COR-L47 (cell line): ENCODE measurements around the gene CSTF1.

Experiments
- DNase-seq: peaks from one replicate; lab custom pipeline; 2025; lab: John Stamatoyannopoulos, UW

CSTF1 gene

GRCh38 chr20:56392132-56392880, at the start of gene CSTF1, which contains the start of gene AURKA:
CSTF1 (plus strand) TSS chr20:56392645; CDS start chr20:56395553, 2,908 bp downstream.
AURKA (minus strand) TSS chr20:56392215; CDS start chr20:56388197, 4,018 bp downstream.
- DNase-seq, result peak; percentile 97

DNA sequence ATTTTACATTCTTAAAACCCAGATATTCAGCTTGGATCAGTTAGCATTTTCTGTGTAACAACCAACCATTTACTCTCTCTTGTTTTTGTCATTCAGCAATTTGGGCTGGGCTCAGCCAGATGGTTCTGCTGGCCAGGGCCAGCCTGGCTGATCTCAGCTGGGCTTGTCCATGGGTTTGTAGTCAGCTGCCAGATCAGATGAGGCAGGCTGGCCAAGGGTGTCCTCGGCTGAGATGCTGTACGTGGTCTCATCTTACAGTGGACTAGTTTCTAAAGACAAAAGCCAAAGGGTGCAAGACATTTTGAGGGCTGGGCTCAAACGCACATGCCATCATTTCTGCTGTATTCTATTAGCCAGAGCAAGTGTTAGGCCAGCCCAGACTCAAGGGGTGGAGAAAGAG, 49.7 kb upstream of the CSTF1 start:
- DNase-seq, result no peak

DNA sequence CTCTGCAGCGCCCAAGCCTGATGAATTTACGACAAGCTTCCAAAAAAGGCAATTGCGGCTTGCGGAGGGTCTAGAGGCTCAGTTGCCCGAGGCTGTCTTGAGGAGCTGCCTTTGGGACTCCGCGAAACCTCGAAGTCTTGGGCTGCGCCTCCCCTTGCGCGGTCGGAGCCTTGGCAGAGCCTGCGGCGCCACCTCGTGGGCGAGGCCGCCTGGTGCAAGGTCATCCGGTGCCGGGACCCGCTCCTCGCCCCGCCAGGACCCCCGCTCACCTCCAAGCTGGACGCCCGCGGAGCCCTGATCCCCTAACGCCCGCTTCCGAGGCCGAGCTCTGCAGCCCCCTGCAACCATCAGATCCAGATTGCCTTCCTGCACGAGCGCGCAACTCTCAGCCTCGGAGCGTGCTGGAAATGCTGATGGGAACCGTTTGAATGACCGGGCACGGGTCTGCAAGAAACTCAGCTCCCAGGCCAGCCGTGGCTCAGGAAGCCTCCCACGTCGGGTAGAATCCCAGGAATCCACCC, 48.5 kb upstream of the CSTF1 start:
- DNase-seq, result no peak

DNA sequence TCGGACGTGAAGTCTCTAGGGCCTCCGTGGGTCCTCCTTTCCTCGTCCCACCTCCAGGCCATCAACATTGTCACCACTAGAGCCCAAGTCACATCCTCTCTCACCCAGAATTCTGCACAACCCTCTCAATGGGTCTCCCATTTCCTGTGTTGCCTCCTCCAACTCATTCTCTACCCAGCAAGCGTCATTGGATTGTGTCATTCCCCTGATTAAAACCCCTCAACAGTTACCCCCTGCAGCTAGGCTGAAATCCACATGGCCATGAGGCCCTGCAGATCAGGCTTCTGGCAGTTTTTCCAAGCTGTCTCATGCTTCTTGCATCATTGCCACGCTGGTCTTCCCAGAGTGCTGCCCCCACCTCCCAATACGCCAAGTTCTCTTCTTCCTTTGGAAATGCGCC, 46.5 kb upstream of the CSTF1 start:
- no peak for DNase-seq

DNA sequence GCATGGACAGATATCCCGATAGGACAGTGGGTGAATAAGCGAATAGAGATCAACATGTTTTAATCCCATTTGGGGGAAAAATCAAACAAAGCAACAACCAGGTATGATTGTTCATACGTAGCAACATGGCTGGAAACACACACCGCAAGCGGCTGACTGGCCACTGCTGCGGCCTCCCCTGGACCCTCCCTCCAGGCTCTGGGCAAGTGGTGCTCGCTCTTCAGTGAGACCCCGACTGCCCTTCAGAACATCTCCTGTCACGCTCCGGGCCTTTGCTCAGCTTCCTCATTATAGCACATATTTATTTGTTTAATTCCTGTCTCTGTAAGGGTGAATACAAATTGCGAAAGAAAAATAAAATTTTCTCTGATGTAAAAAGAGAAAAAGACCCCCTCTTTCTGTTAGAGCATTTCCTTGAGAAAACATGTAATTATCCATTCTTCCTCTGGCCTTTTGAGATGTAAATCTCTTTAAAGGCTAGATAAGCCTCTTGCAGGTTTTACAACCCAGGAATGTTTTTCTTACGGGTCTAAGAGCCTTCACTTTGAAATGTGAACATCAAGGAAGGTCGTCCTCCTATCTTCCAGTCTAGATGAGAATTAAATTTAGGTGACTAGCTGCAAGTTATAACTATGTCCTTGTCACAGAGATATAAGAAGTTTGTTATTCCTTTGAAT, 44.7 kb upstream of the CSTF1 start:
- DNase-seq, result no peak

DNA sequence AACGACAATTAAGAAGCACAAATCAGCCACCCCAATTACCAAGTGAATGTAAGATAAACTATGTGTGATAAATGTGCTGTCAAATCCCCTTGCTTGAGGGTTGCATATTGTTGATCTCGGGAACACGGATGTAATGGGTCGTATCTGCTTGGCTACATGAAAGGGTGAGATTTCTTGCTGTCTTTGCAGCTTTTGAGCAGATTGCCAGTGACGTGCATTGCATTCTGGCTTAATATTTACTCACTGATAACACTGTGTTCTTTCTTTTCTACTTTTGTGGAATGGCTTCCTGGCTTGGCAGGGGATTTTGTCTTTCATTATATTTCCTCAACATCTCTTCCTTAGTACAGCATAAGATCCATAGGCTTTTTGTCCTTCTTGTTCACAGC, 44.1 kb upstream of the CSTF1 start:
- no peak for DNase-seq

DNA sequence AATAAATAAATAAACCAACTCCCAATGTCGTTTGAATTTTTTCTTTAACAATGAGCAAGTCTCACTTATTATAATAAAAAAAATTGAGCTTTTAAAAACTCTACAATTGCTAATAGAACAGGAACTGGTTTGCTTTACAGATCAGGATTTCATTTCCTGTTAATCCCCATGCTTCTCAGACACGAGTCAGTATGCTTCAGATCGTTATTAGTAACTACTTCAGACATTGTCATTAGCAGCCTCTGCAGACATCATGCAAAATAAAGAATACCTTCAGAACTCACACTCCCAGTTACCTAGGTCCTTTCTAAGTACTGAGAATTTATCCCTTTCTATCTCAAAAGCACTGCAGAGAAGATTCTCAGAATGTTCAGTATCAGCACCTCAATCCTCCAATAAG, 43.7 kb upstream of the CSTF1 start:
- no peak for DNase-seq

DNA sequence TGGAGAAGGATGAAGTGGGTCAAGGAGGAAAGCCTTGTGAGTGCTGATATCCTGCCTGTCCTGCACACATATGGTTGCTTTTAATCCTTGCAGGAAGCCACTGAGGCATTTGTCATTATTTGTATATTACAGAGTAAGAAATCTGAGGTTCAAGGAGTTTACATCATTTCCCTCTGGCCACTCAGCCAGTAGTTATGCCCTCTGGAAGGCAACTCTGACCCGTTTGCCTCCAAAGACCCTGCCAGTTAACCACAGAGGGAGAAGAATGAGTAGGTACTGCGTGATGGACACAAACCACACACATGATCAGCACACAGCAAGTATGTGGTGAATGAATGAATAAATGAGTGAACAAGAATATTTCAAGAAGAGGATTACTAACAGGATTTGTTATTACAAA, 41.6 kb upstream of the CSTF1 start:
- no peak for DNase-seq

- DNase-seq, result no peak
These were observed 39.9 kb upstream of the CSTF1 start for GRCh38 chr20:56352345-56353055.

DNA sequence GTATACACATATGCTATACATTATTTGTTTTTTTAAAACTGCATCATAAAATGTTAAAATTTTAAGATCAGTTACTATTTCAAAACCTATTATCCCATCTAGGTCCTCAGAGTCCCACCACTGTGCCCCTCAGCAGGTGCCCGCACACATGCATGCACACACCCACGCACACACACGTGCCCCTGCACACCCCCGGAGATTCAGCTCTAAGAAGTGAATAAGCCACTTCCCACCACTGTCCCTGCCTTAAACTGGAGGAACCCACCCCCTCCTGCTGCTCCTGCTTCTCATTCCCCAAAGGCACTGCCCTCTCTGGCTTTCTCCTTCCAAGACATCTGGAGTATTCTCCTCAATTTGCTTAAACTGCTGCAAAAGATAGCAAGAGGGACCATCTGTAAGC, 39.1 kb upstream of the CSTF1 start:
- no peak for DNase-seq

DNA sequence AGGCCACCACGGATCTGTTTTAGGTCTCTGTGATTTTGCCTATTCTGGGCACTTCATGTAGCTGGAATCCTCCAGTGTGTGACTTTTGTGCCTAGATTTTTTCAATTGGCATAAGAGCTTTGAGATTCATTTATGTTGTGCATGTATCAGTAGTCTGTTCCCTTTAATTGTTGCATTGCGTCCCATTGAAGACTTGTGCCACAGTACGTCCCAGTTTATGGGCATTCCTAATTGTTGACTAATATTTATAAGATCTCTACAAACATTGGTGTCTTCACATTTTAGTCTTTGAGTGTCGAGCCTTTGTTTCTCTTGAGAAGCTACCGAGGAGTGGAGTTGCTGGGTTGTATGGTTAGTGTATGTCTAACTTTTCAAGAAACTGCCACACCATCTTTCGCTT, 34.4 kb upstream of the CSTF1 start:
- DNase-seq, result no peak

DNA sequence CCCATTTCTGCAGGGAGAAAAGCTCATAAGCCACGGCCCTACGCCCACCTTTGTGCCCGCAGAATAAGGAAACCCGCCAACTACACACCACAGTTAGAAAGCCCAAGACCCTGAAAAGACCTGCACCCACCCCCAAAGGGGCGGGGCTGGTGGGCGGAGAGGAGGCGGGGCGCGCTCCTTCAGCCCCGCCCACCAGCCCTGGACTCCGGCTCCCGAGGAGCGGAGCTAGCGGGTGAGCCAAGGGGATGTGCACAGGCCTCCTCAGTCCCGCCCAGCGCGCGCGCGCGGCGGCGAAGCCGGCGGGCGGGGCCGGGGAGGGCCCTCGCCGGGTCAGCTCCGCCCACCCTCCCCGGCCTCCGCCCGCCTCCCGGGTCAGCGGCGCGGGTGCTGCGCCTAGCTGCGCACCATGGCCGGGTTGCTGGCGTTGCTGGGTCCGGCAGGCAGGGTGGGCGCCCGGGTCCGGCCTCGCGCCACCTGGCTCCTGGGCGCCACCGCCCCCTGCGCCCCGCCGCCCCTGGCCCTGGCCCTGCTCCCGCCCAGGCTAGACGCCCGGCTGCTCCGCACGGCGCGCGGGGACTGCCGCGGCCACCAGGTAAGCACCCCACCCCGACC, 33.7 kb upstream of the CSTF1 start, which contains the start of gene FAM210B:
FAM210B (plus strand) TSS at position 375 of the 612 bp plus-strand sequence; CDS start at position 407, 32 bp downstream.
- peak; percentile 85 for DNase-seq

DNA sequence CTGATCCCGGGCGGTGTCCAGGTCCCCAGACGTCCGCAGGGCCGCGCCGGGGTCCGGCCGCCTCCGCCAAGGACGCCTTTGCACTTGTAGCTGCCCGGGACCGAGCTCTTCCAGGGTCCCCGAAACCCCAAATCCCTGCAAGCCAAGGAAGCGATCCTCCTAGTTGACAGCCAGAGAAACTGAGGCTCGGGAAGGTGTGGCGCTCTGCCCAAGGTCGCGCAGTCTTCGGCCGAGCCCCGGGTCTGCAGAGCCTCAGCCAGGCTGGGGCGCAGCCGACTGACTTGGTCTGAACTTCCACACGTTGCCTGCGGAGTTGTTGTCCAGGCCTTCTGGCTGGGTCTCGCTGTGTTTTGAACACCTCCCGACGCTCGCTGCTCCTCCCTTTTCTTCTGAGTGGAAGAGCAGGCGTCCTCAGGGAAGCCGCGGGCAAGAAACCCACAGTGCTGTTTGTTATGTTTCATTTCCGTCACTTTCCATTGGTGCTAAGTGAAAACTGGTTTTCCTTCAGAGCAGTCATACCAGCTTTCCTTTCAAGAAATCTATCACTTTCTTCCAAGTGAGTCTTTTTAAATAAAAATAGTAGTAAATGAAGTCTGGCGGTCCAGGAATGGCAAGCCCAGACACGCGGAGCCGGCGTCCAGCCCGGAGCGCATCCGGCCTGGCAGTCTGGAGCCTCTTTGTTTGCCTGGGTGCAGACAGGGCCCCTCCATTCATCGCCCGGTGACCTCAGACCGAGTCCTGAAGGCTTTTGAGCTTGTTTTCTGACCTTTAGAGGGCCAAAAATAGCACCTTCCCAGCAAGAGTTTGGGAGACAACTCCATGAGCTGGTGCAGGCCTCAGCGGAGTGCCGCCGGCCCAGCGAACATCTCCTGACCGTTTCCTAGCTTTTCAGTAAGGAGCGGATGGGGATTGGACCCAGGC, 33.0 kb upstream of the CSTF1 start:
- DNase-seq, result peak; percentile 52

DNA sequence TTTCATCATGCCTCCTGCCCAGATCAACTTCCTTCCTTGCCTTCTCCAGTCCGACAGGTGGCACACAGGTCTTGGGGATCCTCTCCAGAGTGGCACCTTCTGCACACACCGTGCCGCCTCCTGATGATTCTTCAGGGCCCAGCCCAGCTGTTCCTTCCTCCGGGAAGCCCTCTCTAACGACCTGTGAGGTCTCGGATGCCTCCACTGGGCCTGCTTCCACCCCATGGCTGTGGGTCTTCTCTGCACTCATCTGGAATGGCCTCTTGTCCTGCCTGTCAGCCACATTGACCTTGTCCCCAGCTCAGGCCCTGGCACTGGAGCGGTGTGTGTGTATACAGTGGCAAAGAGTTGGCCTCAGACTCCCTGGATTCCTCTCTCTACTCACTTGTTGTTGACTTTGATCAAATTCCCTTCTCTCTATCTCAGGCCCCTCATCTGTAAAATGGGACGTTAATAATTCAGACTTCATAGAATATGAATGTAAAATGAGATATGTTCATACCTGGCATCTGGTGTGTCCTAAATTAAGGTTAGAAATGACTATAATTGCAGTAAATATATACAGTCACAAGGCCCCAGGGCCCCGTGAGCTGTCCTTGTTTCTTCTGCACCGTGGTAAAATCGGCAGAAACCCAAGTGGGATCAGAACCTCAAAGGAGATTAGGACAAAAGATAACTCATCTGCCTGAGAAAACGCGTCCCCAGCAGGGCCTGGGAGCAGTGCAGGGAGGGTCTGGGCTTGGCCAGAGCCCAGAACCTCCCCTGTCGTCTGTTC, 32.1 kb upstream of the CSTF1 start:
- DNase-seq, result no peak

- DNase-seq, result peak; percentile 14
These were observed 31.6 kb upstream of the CSTF1 start for GRCh38 chr20:56360908-56361205.

GRCh38 chr20:56361900-56362299, 30.5 kb upstream of the CSTF1 start:
- DNase-seq, result no peak

GRCh38 chr20:56362833-56363413, 29.5 kb upstream of the CSTF1 start:
- DNase-seq, result no peak

DNA sequence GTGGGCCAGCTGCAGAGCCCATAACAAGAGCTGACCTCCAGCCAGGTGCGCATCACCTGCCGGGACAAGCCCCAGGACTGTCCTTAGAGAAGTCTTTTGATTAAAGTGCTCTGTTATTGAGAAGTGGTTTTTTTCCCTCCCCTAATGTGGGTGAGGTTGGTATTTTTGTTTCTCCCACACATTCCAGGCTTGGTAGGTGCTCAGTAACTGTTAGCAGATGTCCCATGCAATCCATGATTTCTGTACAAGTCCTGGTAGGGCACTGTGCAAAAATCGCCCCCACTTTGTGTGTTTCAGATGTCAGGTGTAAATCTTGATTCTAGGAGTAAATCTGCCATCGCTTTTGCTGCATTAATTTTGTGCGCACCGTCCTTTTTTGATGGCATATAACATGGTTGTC, 29.0 kb upstream of the CSTF1 start:
- DNase-seq, result no peak

- DNase-seq, result no peak
These were observed 23.9 kb upstream of the CSTF1 start for GRCh38 chr20:56368351-56369134.
